NB4 (cell line): Measurements from ENCODE around the gene HELZ.

Source experiments
- CTCF ChIP-seq: IDR thresholded peaks from one replicate; pipeline ENCODE4 v1.5.1; 2012; ENCODE audit warnings: low read depth, low read length
- MYC ChIP-seq: IDR thresholded peaks from 2 replicates; pipeline ENCODE4 v1.6.1; 2011; ENCODE audit warnings: low read depth, low read length
- POLR2A ChIP-seq: IDR thresholded peaks from 2 replicates; pipeline ENCODE4 v1.6.1; 2011; ENCODE audit warnings: mild to moderate bottlenecking; ENCODE audit not compliant: insufficient read length; ENCODE audit errors: extremely low read depth

- TF ChIP-seq CTCF (no peak), POLR2A (no peak), MYC (no peak)
These were observed 45.8 kb upstream of the HELZ start for GRCh38 chr17:67290711-67291291.
